SK-N-MC (cell line): ENCODE data around the gene OSMR.
"Not testable (repeated sequence)": the region's sequence is repeated elsewhere in the genome, so short reads cannot be mapped to it uniquely, and the experiment has no call there.

Experiments
- DNase-seq: peaks from one replicate; pipeline ENCODE4 v3.0.0-alpha.2; 2011; ENCODE audit warnings: low read depth, low spot score
- H3K27ac ChIP-seq: fragments of 200-600 bp; sonication (generic); 2 replicates; pipeline ENCODE4 v1.5.1; 2016; ENCODE audit warnings: mixed run types
- H3K36me3 ChIP-seq: fragments of 200-600 bp; sonication (generic); 2 replicates; pipeline ENCODE4 v1.6.1; 2017; ENCODE audit warnings: antibody characterized with exemption, low read length, mixed read lengths; ENCODE audit not compliant: insufficient read depth
- H3K4me3 ChIP-seq: fragments of 200-600 bp; sonication (generic); 2 replicates; pipeline ENCODE4 v1.5.1; 2016
- H3K9ac ChIP-seq: fragments of 200-600 bp; sonication (generic); 2 replicates; pipeline ENCODE4 v1.8.0; 2017; ENCODE audit warnings: mixed run types, mixed read lengths; ENCODE audit not compliant: insufficient read length
- H3K9me3 ChIP-seq: fragments of 200-600 bp; sonication (generic); 2 replicates; pipeline ENCODE4 v1.6.1; 2017; ENCODE audit warnings: low read depth, mild to moderate bottlenecking, antibody characterized with exemption, low read length, moderate library complexity, mixed read lengths
- EZH2 ChIP-seq: fragments of 200-600 bp; sonication (generic); IDR thresholded peaks from one replicate; pipeline ENCODE4 v1.6.1; 2017; ENCODE audit warnings: antibody characterized with exemption
- FOXP2 ChIP-seq: optimal IDR thresholded peaks from 2 replicates; pipeline ENCODE3; 2011; ENCODE audit warnings: mild to moderate bottlenecking, moderate library complexity; ENCODE audit not compliant: insufficient read depth; ENCODE audit errors: extremely low read length, control extremely low read depth
- POLR2AphosphoS5 ChIP-seq: IDR thresholded peaks from 2 replicates; pipeline ENCODE4 v1.6.1; 2012; ENCODE audit warnings: mild to moderate bottlenecking, low read depth, low read length, borderline replicate concordance

OSMR gene

GRCh38 chr5:38856660-38857059, 10.8 kb downstream of the OSMR start:
- Histone ChIP-seq H3K36me3 (peaks cover 7% of the 10 kb centered on the region; the same call in 1 of the 2 replicates), H3K27ac (no peak overlapping the region), H3K9me3 (peaks cover 5% of the 10 kb centered on the region; the same call in 1 of the 2 replicates), H3K4me3 (no peak overlapping the region), H3K9ac (no peak overlapping the region)
- DNase-seq: no peak
- no peak for TF ChIP-seq FOXP2
- TF ChIP-seq POLR2AphosphoS5: no peak
- TF ChIP-seq EZH2: no peak

- peaks cover 1% of the 10 kb centered on the region; the same call in 1 of the 2 replicates for H3K9me3 ChIP-seq
- DNase-seq: no peak
- no peak overlapping the region for H3K27ac ChIP-seq
- no peak for TF ChIP-seq POLR2AphosphoS5
- TF ChIP-seq FOXP2: no peak
- no peak for TF ChIP-seq EZH2
- H3K36me3 ChIP-seq: no peaks in the 10 kb centered on the region
- H3K4me3 ChIP-seq: no peak overlapping the region
- H3K9ac ChIP-seq: no peak overlapping the region
Observed at GRCh38 chr5:38858839-38859238, 13.0 kb downstream of the OSMR start.

- not testable (repeated sequence) for H3K9me3 ChIP-seq, DNase-seq, H3K9ac ChIP-seq, H3K4me3 ChIP-seq, H3K36me3 ChIP-seq, H3K27ac ChIP-seq
Observed at GRCh38 chr5:38861986-38862770, 16.4 kb downstream of the OSMR start.

- DNase-seq: no peak
- Histone ChIP-seq H3K36me3 (no peaks in the 10 kb centered on the region; the same call in 1 of the 2 replicates), H3K9me3 (peaks cover 7% of the 10 kb centered on the region; the same call in 1 of the 2 replicates), H3K9ac (no peak overlapping the region), H3K4me3 (no peak overlapping the region), H3K27ac (no peak overlapping the region)
- TF ChIP-seq POLR2AphosphoS5: no peak
- TF ChIP-seq EZH2: no peak
- TF ChIP-seq FOXP2: no peak
Observed at GRCh38 chr5:38866362-38867031, 20.7 kb downstream of the OSMR start.

- Histone ChIP-seq H3K4me3 (no peak overlapping the region), H3K27ac (no peak overlapping the region)
Observed at GRCh38 chr5:38867032-38867398, 21.2 kb downstream of the OSMR start.

GRCh38 chr5:38867416-38867815, 21.6 kb downstream of the OSMR start:
- H3K27ac ChIP-seq: no peak overlapping the region
- no peak for DNase-seq
- no peak for TF ChIP-seq EZH2
- TF ChIP-seq FOXP2: no peak
- TF ChIP-seq POLR2AphosphoS5: no peak
- H3K9ac ChIP-seq: no peak overlapping the region
- H3K4me3 ChIP-seq: no peak overlapping the region
- H3K9me3 ChIP-seq: peaks cover 7% of the 10 kb centered on the region; the same call in 1 of the 2 replicates
- no peaks in the 10 kb centered on the region; the same call in 1 of the 2 replicates for H3K36me3 ChIP-seq

More at GRCh38 chr5:38867032-38867398, 21.2 kb downstream of the OSMR start:
- peaks cover 7% of the 10 kb centered on the region; the same call in 1 of the 2 replicates for H3K9me3 ChIP-seq
- no peak for DNase-seq
- no peak overlapping the region for H3K9ac ChIP-seq
- TF ChIP-seq EZH2 (no peak), POLR2AphosphoS5 (no peak), FOXP2 (no peak)
- H3K36me3 ChIP-seq: no peaks in the 10 kb centered on the region; the same call in 1 of the 2 replicates

GRCh38 chr5:38870595-38870994, 24.8 kb downstream of the OSMR start:
- TF ChIP-seq FOXP2 (no peak), POLR2AphosphoS5 (no peak), EZH2 (no peak)
- no peak overlapping the region for H3K4me3 ChIP-seq
- no peak overlapping the region for H3K9ac ChIP-seq
- no peak overlapping the region for H3K27ac ChIP-seq
- no peak for DNase-seq
- H3K9me3 ChIP-seq: no peaks in the 10 kb centered on the region
- no peaks in the 10 kb centered on the region; the same call in 1 of the 2 replicates for H3K36me3 ChIP-seq

- no peak for TF ChIP-seq FOXP2
- no peak for TF ChIP-seq EZH2
- H3K27ac ChIP-seq: no peak overlapping the region
- H3K36me3 ChIP-seq: peaks cover 4% of the 10 kb centered on the region
- no peaks in the 10 kb centered on the region for H3K9me3 ChIP-seq
- no peak for DNase-seq
- no peak overlapping the region for H3K4me3 ChIP-seq
- no peak overlapping the region for H3K9ac ChIP-seq
Observed at GRCh38 chr5:38871058-38871605, 25.3 kb downstream of the OSMR start.
